ENCODE data around the gene C2orf68.

Gene C2orf68

GRCh38 chr2:85585781-85586105 is 26.1 kb downstream of the C2orf68 start:
- TF ChIP-seq SIN3A (IDR thresholded peaks at IDR 0.05; ENCODE audit: borderline replicate concordance, insufficient read depth, low read length) = no peak
- TF ChIP-seq TAF1 (IDR thresholded peaks at IDR 0.05; ENCODE audit: borderline replicate concordance, insufficient read depth, low read length) = no peak
- no peak for TF ChIP-seq REST (IDR thresholded peaks at IDR 0.05; ENCODE audit: insufficient read depth in 1 of 2, low read depth in 2 of 2, low read length in 2 of 2)
- no peak for TF ChIP-seq FOXP2 (optimal IDR thresholded peaks at IDR 0.05; ENCODE audit: borderline replicate concordance, extremely low read depth, extremely low read length, insufficient read depth)
- TF ChIP-seq POLR2AphosphoS5 (IDR thresholded peaks at IDR 0.05; ENCODE audit: low read depth, low read length) = no peak

GRCh38 chr2:85584857-85585780 is 26.7 kb downstream of the C2orf68 start:
- peak; percentile 29 for TF ChIP-seq FOXP2 (optimal IDR thresholded peaks at IDR 0.05; ENCODE audit: borderline replicate concordance, extremely low read depth, extremely low read length, insufficient read depth)
- TF ChIP-seq SIN3A (IDR thresholded peaks at IDR 0.05; ENCODE audit: borderline replicate concordance, insufficient read depth, low read length) = 0 out of 2 replicates have a peak, but pooled peaks have one; percentile 25
- no peak for TF ChIP-seq TAF1 (IDR thresholded peaks at IDR 0.05; ENCODE audit: borderline replicate concordance, insufficient read depth, low read length)

GRCh38 chr2:85584354-85584856 is 27.5 kb downstream of the C2orf68 start, which contains the start of gene VAMP5:
Gene VAMP5, plus strand, starts transcription at chr2:85584431. Its CDS starts 60 bp downstream, at chr2:85584491.
- TF ChIP-seq TAF1 (IDR thresholded peaks at IDR 0.05; ENCODE audit: borderline replicate concordance, insufficient read depth, low read length) = no peak
- TF ChIP-seq SIN3A (IDR thresholded peaks at IDR 0.05; ENCODE audit: borderline replicate concordance, insufficient read depth, low read length) = no peak
- TF ChIP-seq POLR2AphosphoS5 (IDR thresholded peaks at IDR 0.05; ENCODE audit: low read depth, low read length) = no peak
- TF ChIP-seq FOXP2 (optimal IDR thresholded peaks at IDR 0.05; ENCODE audit: borderline replicate concordance, extremely low read depth, extremely low read length, insufficient read depth) = no peak
- no peak for TF ChIP-seq REST (IDR thresholded peaks at IDR 0.05; ENCODE audit: insufficient read depth in 1 of 2, low read depth in 2 of 2, low read length in 2 of 2)

- TF ChIP-seq POLR2AphosphoS5 (IDR thresholded peaks at IDR 0.05; ENCODE audit: low read depth, low read length) (no peak), TAF1 (IDR thresholded peaks at IDR 0.05; ENCODE audit: borderline replicate concordance, insufficient read depth, low read length) (no peak), FOXP2 (optimal IDR thresholded peaks at IDR 0.05; ENCODE audit: borderline replicate concordance, extremely low read depth, extremely low read length, insufficient read depth) (no peak), SIN3A (IDR thresholded peaks at IDR 0.05; ENCODE audit: borderline replicate concordance, insufficient read depth, low read length) (no peak), REST (IDR thresholded peaks at IDR 0.05; ENCODE audit: insufficient read depth in 1 of 2, low read depth in 2 of 2, low read length in 2 of 2) (no peak)
These were observed 28.1 kb downstream of the C2orf68 start for GRCh38 chr2:85583667-85584353.

GRCh38 chr2:85582492-85582891 is 29.4 kb downstream of the C2orf68 start:
- TF ChIP-seq POLR2AphosphoS5 (IDR thresholded peaks at IDR 0.05; ENCODE audit: low read depth, low read length) (no peak), TAF1 (IDR thresholded peaks at IDR 0.05; ENCODE audit: borderline replicate concordance, insufficient read depth, low read length) (no peak), FOXP2 (optimal IDR thresholded peaks at IDR 0.05; ENCODE audit: borderline replicate concordance, extremely low read depth, extremely low read length, insufficient read depth) (no peak), REST (IDR thresholded peaks at IDR 0.05; ENCODE audit: insufficient read depth in 1 of 2, low read depth in 2 of 2, low read length in 2 of 2) (no peak), SIN3A (IDR thresholded peaks at IDR 0.05; ENCODE audit: borderline replicate concordance, insufficient read depth, low read length) (no peak)

Measured in PFSK-1 (cell line).